GM21529 (cell line): ENCODE measurements around the gene GRIK2.
"Not testable (repeated sequence)": the region's sequence is repeated elsewhere in the genome, so short reads cannot be mapped to it uniquely, and the experiment has no call there.

Experiments
- ATAC-seq: cut with Tn5 transposase; IDR thresholded peaks from one replicate; pipeline ENCODE4 v1.9.1; 2021; ENCODE audit not compliant: unreplicated experiment

Gene GRIK2

GRCh38 chr6:101626269-101626668, 232.8 kb downstream of the GRIK2 start:
- ATAC-seq: no peak

GRCh38 chr6:101630941-101631340, 237.4 kb downstream of the GRIK2 start:
- ATAC-seq: no peak

GRCh38 chr6:101633081-101633480, 239.6 kb downstream of the GRIK2 start:
- no peak for ATAC-seq

GRCh38 chr6:101638865-101639264, 245.4 kb downstream of the GRIK2 start:
- ATAC-seq: not testable (repeated sequence)

DNA sequence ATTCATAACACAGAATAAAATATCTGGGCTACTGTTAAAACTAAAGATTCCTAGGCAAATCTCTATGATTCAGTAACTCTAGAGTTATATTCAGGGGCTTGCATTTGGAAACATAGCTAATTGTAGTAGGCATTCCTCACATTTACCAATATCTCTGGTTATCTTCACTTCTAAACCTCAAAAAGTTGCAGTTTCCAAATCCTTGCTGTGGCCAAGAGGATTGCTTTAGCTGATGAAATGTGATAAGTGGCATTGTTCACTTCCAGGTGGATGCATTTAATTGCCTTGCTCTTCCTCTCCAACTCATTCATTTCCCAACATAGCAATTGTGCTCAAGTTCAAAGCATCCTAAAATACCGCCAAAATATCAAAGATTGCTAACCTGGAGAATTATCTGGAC, 246.6 kb downstream of the GRIK2 start:
- no peak for ATAC-seq

DNA sequence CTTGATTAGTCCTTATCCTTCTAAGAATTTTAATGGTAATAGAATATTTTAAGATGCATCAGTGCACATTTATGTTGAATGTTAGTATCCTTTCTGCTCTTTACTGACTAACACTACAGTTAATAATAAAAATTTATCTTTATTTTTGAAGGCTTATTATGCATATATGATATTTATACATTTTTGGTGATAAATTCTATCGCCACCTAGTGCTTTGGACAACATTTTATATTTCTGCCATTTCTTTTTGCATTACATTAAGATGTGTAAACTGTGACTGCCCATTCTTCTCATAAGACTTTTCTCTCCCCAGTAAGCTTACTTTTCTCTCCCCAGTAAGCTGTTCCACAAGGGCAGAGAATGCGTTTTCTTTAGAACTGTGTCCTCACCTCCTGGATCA, 252.3 kb downstream of the GRIK2 start:
- no peak for ATAC-seq

DNA sequence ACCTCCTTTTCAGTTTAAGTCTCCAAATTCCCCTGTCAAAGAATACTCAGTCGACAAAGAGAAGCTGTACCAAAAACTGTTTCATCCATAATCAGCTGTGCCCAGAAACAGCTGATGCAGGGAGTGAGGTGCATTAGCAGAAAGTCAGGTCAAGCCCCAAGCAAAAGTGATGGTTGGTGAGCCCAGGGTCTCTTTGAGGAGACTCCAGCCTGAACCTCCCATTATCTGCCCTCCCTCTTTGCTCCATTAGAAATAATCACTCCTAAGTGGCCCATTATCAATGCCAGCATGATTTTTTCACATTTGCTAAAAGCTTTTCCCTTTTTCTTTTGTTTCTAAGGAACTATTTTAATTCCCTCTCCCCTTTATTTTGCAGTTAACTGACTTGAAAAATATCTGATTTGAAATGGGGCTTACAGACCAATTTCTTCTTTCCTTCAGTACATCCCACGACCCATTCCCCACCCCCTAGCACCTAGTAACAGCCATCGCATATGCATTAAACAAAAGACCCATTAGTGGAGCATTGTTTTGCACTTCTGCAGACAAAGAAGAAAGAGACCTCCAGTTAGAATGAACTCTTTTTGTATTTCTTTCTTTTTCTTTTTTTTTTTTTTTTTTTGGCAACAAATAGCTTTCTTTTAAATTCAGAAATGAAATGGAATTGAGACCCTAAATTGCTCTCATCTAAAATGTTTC, 257.0 kb downstream of the GRIK2 start:
- ATAC-seq: no peak

- no peak for ATAC-seq
Measured at GRCh38 chr6:101652079-101652478, 258.6 kb downstream of the GRIK2 start.

DNA sequence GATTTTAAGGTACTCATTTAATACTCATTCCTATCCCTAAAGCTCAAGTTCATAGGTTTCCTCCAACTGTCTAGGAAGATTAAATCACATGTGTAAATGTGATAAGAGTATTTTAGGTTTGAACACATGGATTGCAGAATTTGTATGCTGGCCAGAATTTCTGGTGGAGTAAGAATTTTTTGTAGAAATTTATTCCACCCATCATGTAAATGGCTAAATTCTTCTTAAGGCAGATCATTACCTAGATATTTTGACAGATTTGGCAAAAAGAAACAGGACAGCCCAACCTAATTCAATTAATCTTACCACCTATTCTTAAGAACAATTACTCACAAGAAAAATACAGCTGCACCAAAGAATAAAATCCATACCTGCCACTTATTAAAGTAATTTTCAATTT, 261.6 kb downstream of the GRIK2 start:
- ATAC-seq: no peak

- ATAC-seq: peak; percentile 81
Measured at GRCh38 chr6:101662111-101662897, 268.8 kb downstream of the GRIK2 start.

DNA sequence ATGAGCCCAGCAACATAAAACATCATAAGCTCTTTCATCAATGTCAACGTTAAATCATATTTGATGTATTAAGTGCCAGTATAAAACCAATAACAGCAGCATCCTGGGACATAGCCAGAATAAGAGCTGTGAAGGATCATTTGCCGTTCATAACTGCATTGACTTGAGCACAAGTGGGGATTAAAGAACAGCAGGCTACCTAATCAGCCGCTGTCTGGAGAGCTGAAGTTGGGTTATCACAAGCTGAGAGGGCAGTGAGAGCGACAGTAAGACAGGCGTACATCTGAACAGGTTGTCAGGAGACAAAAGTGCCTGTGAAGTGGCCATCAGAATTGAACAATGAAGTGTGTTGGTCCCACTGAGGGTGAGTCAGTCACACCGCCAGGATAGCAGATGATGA, 269.6 kb downstream of the GRIK2 start:
- no peak for ATAC-seq

DNA sequence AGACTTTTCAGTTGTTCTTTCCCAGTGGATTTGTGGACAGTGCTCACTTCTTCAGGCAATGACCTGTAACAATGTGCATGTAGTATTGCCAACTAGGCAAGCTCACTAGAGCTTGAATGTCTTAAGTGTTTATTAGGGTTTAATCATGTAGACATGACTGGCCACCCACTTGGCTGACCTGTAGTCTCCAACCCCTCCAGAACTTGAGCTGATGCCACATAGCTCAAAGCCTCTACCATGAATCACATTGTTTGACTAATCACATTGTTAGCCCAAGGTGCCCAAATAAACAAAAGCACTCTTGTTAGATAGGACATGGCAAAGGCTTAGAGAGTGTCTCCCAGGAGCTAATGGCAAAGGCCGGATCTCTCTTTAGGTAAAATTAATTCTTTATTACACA, 272.7 kb downstream of the GRIK2 start:
- ATAC-seq: no peak

DNA sequence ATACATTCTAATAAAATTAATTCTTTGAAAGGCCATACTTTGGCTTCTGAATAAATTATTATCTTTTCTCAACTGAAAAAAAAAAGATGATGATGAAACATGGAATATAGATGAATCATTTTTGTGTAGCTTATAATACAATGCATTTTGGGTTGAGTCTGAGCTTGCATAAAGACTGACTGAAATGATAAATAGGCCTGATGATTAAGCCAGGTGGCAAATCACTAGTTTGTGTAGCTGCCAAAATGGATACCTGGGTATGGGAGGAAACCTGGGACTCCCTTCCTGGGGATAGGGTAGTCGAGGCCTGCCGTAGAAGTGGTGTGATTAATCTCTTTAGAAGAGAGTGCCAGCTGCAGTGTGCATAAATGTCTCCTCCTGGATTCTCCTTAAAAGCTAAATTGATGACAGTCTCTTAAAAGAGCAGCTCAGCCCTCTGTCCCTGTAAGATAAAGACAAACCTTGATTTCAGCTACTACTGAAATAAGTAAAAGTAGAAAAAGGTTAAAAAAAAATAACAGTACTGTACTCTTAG, 275.1 kb downstream of the GRIK2 start:
- ATAC-seq: no peak

DNA sequence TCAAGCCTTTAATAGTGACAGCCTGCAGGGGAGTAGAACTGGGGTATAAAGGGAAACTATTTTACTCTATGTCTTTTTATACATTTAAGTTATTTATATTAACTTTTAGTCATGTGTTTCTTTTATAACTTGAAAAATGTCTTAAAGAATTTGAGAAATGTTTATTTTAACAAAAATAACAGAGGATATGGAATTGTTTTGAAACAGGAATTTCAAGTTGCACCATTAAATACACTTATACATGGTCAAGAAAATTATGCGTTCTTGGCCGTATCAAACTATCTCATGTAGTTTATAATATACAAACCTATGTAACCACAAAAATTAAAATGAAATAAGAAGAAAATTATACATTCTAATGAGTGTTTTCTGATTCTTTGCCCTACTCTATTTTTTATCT, 282.7 kb downstream of the GRIK2 start:
- ATAC-seq: no peak

- no peak for ATAC-seq
Measured at GRCh38 chr6:101682937-101683336, 289.4 kb downstream of the GRIK2 start.

- no peak for ATAC-seq
Measured at GRCh38 chr6:101683884-101684283, 290.4 kb downstream of the GRIK2 start.

DNA sequence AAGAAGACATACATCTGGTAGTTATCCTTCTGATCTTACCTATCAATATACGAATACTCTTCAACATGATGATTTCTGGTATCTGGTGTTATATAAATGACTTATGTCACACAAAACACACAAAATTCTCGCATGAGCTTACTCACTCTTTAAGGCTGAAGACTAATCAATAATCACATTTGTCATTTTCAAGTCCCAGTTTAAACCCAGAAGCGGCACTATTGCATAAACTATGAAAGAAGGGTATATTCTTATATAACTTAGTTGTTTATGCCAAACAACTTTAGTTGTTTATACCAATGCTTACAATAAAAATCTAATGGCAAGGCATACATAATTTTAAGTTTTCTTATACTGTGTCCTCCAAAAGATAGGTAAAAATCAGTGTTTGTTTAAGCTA, 293.1 kb downstream of the GRIK2 start:
- no peak for ATAC-seq

DNA sequence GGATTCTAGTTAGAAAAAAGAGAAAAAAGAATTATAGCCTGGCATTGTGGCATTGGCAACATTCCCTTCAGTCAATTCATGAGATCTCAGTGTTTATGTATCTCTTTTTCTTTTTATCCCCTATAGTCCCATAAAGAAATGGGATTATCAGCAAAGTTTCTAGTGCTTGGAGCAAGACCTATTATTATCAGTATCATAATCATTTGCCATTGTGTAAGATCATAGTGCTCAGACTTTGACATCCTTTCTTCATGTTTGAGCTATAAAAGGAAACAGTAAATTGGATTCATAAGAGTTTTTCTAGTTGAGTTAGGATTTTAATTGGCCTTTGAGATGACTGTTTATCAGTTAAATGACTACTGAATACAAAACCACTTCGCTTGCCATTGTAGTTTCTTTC, 295.6 kb downstream of the GRIK2 start:
- no peak for ATAC-seq

DNA sequence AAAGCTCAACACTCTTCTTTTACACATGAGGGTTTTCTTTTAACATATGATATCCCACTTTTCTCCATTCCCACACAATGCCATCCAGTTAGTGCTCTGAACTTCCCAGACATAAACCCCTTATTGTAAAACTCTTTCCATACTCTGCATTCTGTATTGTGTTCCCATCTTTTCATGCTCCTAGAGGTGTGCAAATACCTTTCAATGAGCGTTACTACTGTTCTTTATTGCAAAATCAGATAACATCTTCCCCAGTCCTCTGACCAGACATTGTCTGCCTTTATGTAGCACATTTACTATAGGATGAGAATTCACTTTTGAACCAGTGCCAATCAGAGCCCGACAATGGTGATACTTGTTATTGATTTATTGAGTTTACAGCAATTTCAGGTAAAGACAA, 296.2 kb downstream of the GRIK2 start:
- no peak for ATAC-seq

DNA sequence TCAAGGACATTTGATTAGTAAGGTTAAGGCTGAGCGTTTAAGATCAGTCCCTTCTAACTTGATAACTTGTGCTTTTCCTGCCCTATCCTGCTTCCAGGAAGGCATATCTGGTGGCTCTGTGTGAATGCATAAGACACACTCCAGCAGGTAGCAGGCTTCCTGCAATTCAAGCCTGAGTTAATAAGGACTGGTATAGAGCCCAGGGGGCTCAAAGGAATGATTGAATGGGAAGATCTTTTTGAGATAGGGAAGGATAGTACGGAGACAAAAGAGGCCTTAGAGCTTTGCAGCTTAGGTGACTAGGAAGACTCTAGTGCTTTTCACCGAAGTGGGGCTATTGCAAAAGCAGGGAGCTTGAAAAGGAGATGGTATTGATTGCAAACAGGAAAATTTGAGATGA, 307.1 kb downstream of the GRIK2 start:
- no peak for ATAC-seq

- no peak for ATAC-seq
Measured at GRCh38 chr6:101703311-101703710, 309.8 kb downstream of the GRIK2 start.

- ATAC-seq: no peak
Measured at GRCh38 chr6:101705866-101706265, 312.4 kb downstream of the GRIK2 start.
